IPS-NIHi7 (cell line): Measurements from ENCODE around the gene OCA2.
A peak's percentile ranks its signal among the peaks of the same experiment; 100 is the strongest.

Experiments used
- DNase-seq: peaks from one replicate; pipeline ENCODE4 v3.0.0; 2012; ENCODE audit warnings: mixed read lengths; ENCODE audit errors: extremely low spot score

The OCA2 gene

DNA sequence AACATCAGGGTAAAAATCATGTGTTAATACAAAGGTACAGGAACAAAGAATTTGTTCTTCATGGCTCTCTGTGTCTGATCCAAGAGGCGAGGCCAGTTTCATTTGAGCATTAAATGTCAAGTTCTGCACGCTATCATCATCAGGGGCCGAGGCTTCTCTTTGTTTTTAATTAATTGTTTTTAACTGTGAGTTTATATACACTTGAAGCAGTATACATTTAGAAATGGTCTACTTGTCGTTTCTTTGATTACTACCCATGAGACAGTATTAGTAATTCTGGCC is 21.2 kb upstream of the OCA2 start:
- no peak for DNase-seq

DNA sequence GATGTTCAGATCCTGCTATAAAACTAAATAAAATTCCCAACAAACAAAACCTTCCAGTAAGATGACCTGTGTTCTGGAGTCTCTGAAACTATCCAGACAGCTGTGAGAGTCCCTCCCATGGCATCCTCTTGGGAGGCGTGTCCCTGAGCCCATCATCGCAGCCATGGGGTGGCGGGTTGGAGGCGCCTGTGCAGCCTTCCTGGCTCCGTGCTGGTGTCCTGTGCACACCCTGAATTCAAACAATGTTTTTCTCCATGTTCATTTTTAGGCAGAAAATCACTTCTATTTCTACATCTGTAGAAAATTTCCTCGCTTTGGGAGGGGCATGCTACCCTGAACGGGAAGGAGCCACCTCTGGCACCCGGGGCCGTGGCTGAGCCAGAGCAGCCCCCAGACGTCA is 19.4 kb upstream of the OCA2 start:
- DNase-seq = no peak

DNA sequence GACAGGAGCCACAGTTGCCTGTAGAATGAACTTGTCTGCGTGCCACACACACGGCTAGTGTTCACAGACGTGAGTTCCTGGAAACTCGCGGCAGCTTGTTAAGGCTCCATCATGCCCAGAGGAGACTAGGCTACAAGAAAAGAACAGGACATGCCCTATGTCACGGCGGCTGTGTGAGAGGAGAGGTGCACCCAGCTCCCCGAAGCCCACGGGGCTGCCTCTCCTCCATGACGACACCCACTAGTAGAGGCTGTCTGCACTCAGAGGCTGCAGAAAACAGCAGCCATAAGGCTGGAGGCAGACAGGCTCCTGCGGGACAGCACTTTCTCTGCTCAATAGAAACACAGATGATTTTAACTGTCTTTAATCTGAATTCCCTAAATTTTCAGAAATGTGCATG is 19.0 kb upstream of the OCA2 start:
- DNase-seq = no peak

DNA sequence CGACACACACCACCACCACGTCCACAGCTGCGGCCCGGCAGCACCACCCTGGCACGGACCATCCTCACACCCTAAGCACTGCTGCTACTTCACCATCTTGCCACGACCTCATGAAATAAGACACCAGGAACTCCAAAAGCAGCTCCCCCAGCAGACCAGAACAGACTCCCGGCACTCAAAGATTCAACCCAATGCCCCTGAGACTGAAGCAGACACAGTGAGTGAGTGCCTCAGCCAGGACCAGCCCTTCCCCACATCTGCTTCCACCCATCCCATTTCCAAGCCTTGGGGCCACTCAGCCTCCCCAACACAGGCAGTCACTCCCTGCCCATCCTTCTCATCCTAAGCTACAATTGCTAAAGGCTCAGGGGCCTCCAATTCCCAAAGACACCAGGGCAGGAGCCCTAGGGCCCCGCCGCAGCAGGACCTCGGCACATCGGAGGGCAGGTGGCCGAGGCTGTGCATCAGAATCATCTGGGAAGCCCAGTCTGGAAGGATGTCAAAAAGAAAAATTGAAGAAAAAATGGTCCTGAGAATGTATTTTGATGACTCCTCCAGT is 18.4 kb upstream of the OCA2 start:
- no peak for DNase-seq

DNA sequence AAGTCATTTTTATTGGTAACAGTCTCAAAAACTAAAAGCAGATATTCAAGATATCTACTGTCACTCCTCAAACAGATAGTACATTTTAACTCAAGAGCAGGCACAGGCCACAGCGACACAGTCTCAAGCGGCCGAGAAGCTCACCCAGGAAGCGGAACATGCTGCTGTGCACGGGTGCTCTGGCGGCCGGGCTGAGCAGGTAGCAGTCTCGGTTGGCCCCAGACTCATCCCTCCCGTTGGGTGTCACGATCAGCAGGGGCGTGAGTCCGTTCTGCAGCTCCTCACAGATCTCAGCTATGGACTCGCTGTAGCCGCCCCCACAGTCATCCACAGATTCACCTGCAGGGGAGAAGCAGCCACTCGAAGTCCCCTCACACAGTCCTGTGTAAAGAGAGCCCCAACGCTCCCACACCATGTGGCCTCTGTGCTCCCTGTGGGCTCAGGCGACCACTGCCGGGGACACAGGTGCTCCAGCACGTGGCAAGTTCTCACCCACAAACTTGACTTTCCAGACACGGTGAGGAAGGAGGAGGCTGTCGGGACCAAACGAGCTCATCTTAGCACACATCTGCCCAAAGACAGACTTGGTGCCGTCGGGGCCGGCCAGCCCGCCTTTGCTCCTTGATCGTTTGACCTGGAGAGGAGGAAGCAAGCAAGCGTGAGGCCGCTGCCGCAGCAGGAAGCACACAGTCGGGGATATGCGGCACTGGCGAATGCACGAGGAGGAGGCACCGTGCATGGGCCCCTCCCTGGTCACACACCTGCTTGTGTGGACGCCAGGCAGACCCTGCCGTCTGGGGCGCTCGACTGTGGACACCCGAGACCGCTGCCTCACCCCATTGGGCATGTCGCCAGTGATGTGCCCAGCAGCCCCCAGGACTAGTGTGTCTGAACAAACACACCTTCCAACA is 17.7 kb upstream of the OCA2 start:
- DNase-seq = no peak

GRCh38 chr15:28115871-28116270 is 16.8 kb upstream of the OCA2 start:
- DNase-seq = no peak

DNA sequence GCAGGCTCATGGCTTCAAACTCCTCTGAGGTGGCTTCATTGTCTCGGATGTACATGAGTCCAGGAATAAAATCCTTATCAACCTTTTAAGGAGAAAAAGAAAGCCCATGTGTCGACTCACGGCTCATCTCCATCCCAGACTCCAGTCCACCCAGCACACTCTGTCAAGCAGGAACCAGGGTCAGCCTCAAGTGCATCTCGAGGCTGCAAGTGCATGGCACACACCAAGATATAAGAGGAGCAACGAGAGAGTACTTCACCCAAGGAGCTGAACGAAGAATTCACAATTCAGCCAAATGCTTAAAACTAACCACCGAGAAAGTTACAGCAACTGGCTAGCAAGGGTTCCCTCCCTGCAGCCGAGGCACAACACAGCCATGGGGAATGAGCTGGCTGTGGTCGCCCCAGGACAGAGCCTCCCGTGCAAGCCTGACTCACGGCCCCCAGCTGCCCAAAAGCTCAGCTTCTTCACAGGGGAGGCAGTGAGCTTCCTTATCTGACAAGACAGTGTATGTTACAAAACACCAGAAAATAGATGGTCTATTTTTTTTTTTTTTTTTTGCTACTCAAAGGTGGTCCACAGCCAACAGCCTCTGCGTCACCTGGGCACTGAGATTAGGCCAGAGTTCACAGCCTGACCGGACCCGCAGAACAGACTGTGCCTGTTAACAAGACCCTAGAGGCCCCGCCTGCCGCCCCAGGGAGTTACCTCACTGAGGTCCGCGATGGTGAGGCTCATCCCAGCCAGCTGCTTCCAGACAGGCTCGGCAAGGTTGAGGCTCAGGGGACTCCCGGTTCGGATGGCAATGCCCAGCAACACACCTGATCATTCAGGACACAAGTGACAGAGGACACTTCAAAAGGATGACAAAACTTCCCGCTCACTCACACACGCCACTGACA is 15.9 kb upstream of the OCA2 start:
- DNase-seq = no peak

DNA sequence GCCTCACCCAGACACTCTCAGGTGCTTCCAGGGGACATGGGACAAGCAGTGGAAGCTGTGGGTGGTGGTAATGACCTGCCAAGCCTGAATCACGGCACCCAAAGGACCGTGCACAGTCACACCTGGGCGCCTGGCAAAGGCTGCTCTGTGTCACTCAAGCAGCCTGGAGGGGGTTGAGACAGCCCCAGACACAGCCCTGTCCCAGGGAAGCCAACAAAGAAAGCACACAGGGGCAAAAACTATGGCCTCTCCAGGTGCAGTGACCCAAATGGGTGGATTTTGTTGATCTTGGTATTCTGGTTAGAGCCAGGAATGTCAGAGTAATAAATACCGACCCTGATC is 15.0 kb upstream of the OCA2 start:
- DNase-seq = no peak

DNA sequence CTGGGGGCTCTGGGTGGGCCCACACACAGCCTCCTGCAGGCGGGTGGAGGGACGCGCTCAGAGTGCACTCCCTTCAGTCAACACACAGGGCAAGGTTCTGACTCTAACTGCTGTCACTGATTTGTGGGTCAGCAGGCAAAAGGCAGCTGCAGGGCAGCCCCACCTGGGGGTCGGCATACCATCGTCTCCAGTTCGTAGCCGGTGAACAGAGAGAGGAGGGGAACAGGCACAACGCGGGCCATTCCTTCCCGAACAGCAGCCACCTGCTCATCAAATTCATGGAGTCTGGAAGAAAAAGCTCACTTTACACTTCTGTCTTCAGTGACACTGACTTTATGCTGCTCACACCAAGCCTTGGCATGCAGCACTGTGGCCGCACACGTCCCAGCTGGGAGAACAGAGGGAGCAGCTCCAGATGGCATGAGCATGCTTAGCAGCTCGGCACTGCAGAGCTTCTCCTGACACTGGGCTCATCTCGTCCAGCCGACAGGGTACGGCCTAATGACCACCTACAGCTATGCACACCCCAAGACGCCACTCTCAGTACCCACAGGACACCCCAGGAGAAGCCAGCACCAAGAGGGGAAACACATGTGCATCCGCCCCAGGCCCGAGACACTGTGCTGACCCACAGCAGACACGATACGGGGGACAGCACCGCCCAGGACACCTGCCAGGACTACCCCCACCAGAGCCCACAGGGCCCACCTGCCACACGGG is 14.4 kb upstream of the OCA2 start:
- no peak for DNase-seq

- no peak for DNase-seq
Observed at GRCh38 chr15:28112962-28113361, 13.8 kb upstream of the OCA2 start.

DNA sequence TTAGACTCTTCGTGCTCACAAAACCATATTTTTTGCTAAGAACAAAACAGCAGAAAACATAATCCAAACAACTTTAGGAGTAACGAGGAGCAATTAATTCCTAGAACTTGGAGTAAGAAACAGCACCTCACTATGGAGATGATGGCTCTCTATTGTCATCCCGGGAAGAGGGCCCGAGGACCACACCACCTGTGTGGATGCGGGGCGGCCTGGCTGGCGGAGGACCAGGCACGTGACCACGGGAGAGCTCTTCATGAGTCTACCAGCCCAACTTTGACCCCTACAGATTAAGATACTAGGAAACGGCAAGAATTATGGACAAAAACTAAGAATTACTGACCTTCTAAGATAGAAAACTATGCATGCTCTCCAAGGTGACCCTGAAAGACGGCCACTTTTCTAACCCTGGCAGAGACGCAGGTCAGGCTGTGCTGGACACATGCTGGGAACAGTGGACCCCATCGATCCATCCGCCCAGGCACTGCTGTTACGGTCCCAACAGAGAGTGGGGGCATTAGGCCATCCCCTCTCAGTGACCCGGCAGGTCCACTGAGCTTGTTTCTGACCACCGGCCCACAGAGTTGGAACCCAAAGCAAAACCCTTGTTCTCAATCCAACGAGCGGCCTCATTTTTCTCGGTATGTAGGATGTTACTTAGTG is 13.1 kb upstream of the OCA2 start:
- DNase-seq = no peak

DNA sequence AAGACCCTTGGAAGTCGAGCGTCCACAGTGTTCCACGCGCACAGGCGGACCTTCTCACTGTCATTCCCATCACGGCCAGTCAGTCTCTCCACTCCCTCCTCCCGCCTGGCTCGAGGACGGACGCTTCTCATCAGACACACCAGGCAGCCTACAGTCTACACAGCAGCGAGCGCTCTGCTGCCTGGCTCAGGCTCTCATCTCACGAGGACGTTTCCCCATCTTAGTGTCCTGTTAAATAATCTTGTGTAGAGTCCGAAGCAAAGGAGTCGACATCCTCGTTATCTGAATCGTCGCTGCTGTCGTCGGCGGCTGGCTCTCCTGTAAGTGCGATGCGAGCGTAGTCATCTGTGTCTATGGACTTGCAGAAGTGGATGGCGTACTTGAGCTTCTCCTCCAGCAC is 12.4 kb upstream of the OCA2 start:
- no peak for DNase-seq

DNA sequence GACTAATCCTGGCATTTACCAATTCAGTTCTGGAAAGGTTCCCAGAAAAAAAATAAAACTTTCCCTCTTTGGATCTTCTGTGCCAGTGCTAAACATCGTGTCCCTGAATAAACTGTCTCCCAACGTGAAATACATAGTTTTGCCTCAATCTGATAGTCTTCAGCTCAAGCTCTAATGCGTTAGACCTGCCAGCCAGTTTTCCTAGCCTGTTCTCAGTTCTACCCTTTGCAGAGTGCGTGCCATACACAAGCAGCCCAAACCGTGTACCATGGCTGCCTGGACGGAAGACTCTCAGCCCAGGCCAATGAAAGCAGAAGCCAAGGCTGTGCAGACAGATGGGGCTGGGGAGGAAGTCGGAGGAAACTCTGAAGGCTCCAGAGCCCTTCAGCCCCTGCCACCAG is 11.4 kb upstream of the OCA2 start:
- no peak for DNase-seq

DNA sequence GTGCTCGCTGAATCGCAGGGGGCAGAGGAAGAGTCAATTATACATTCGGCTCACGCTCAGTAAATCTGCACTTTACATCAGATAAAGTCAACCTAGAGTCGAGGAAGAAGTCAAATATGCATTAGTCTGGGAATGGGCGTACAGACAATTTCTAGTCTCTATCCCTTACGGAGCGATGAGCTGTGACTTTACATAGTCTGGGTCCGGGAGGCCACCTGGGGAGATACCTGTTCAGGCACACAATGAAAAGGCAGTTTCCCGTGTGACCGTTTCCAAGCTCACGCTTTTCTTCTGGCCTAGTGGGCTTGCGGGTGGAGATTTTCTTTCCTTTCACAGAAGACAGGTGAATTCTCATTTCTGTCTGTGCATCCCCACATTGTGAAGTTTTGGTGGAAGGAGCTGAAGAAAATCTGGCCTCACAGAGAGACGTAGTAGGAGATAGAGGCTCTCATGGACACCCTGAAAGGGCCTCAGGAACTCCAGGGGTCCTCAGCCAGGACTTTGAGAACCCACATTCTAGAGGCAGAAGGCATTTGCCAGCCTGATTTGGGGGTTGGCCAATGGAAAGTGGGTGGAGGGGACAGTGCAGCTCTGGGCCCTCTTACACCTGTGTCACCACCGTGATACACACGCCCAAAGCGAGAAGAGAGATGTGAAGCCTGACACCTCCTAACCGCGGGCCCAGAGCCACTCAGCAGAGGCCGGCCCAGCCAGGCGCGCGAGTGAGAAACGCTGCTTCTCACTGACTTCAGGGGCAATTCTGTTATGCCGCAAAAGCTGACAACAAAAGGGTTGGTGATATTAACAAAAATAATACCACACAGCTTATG is 10.7 kb upstream of the OCA2 start:
- DNase-seq = no peak

DNA sequence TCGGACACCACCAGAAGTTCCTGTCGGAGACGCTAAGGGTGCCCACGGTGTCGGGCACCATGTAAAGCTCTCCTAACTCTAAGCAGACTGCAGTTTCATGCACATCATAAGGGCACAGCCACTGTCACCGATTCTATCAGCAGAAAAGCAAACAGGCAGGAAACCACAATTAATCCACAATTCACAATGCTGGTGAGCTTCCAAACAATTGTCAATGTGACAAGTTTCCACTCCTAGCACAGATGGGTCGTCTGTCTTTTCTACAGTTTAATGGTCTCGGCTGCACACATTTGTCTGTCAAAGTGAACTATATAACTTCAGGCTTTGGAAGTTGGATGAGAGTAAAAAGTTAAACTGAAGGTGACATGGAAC is 8.8 kb upstream of the OCA2 start:
- no peak for DNase-seq

- DNase-seq = peak; percentile 52
Observed at GRCh38 chr15:28107111-28107903, 8.2 kb upstream of the OCA2 start.

- DNase-seq = no peak
Observed at GRCh38 chr15:28106294-28107110, 7.4 kb upstream of the OCA2 start.

GRCh38 chr15:28105793-28106192 is 6.7 kb upstream of the OCA2 start:
- no peak for DNase-seq

DNA sequence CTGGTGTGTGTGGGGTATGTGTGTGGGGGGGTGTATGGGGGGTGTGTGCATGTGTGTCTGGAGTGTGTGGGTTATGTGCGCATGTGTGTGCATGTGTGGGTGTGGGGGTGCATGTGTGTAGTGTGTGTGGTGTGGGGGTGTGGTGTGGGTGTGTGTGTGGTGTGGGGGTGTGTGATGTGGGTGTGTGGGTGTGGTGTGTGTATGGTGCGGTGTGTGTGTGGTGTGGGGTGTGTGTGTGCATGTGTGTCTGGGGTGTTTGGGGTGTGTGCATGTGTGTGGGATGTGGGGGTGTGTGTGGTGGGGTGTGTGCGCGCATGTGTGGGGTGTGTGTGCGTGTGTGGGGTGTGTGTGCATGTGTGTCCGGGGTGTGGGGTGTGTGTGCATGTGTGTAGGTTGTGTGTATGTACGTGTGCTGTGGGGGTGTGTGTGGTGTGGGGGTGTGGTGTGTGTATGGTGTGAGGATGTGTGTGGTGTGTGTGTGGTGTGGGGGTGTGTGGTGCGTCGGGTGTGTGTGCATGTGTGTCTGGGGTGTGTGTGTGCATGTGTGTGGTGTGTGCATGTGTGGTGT is 6.2 kb upstream of the OCA2 start:
- no peak for DNase-seq
